GM23338 (cell line): Measurements from ENCODE around the gene DIAPH3. TPM values are rescaled to one million over a fixed set of nuclear protein-coding genes. Genes with fewer than 3 reads are reported as not detected.

Experiments
- ATAC-seq: fragments of 200-7000 bp; cut with Tn5 transposase; 3 replicates; pipeline ENCODE4 v1.9.1; 2020
- DNase-seq: peaks from one replicate; pipeline ENCODE4 v3.0.0-alpha.2; 2015; ENCODE audit warnings: low spot score
- H2AFZ ChIP-seq: fragments of 200-600 bp; sonication (generic); 2 replicates; pipeline ENCODE4 v1.8.0; 2016; ENCODE audit warnings: antibody characterized with exemption, mild to moderate bottlenecking, moderate library complexity
- H3F3A ChIP-seq: fragments of 200-600 bp; sonication (generic); replicated peaks from 2 replicates; pipeline ENCODE4 v1.8.0; 2017; ENCODE audit warnings: antibody characterized with exemption, mixed run types, low read depth
- H3K27ac ChIP-seq: fragments of 200-600 bp; sonication (generic); 2 replicates; pipeline ENCODE4 v1.6.1; 2016; ENCODE audit warnings: low read depth
- H3K27me3 ChIP-seq: fragments of 200-600 bp; sonication (generic); 2 replicates; pipeline ENCODE4 v1.8.0; 2016; ENCODE audit warnings: mild to moderate bottlenecking, mixed run types, moderate library complexity; ENCODE audit not compliant: insufficient read depth
- H3K36me3 ChIP-seq: fragments of 200-600 bp; sonication (generic); 2 replicates; pipeline ENCODE4 v1.8.0; 2016; ENCODE audit warnings: mild to moderate bottlenecking; ENCODE audit not compliant: insufficient read depth
- H3K4me1 ChIP-seq: fragments of 200-600 bp; sonication (generic); 2 replicates; pipeline ENCODE4 v1.8.0; 2016; ENCODE audit warnings: mild to moderate bottlenecking, moderate library complexity; ENCODE audit not compliant: insufficient read depth
- H3K4me2 ChIP-seq: fragments of 200-600 bp; sonication (generic); 2 replicates; pipeline ENCODE4 v1.7.1; 2017; ENCODE audit warnings: mixed run types
- H3K4me3 ChIP-seq: fragments of 200-600 bp; sonication (generic); 2 replicates; pipeline ENCODE4 v1.6.1; 2016; ENCODE audit warnings: mixed run types
- H3K79me2 ChIP-seq: fragments of 200-600 bp; sonication (generic); replicated peaks from 2 replicates; pipeline ENCODE4 v1.8.0; 2017; ENCODE audit warnings: mild to moderate bottlenecking; ENCODE audit not compliant: insufficient read depth
- H3K9me2 ChIP-seq: fragments of 200-600 bp; sonication (generic); 2 replicates; pipeline ENCODE4 v1.8.0; 2017; ENCODE audit not compliant: insufficient read depth
- H4K20me1 ChIP-seq: fragments of 200-600 bp; sonication (generic); replicated peaks from 2 replicates; pipeline ENCODE4 v1.8.0; 2017; ENCODE audit warnings: mild to moderate bottlenecking; ENCODE audit not compliant: insufficient read depth
- H3K27ac Mint-ChIP-seq: 2 replicates; pipeline ENCODE4 v1.8.0; 2020; ENCODE audit warnings: inconsistent platforms, mild to moderate bottlenecking, moderate library complexity, mixed read lengths
- H3K27me3 Mint-ChIP-seq: 3 replicates; pipeline ENCODE4 v1.8.0; 2022; ENCODE audit warnings: low read depth, mild to moderate bottlenecking, moderate library complexity, mixed read lengths, inconsistent platforms; ENCODE audit not compliant: insufficient read depth, poor library complexity
- H3K36me3 Mint-ChIP-seq: 3 replicates; pipeline ENCODE4 v1.8.0; 2021; ENCODE audit warnings: low read depth, mild to moderate bottlenecking, inconsistent platforms, moderate library complexity, mixed read lengths
- H3K4me1 Mint-ChIP-seq: 3 replicates; pipeline ENCODE4 v1.8.0; 2020; ENCODE audit warnings: mild to moderate bottlenecking, inconsistent platforms, mixed read lengths
- H3K4me3 Mint-ChIP-seq: 3 replicates; pipeline ENCODE4 v1.8.0; 2021; ENCODE audit warnings: moderate library complexity, mild to moderate bottlenecking, inconsistent platforms, mixed read lengths
- H3K9me3 Mint-ChIP-seq: 3 replicates; pipeline ENCODE4 v1.8.0; 2020; ENCODE audit warnings: moderate library complexity, mild to moderate bottlenecking, inconsistent platforms, mixed read lengths
- CREB1 ChIP-seq: fragments of 250-450 bp; sonication (Bioruptor Pico); IDR thresholded peaks from 2 replicates; pipeline ENCODE4 v1.5.0; 2020; ENCODE audit warnings: low read depth, mild to moderate bottlenecking, moderate library complexity
- ETS1 ChIP-seq: IDR thresholded peaks from 2 replicates; pipeline ENCODE4 v1.6.1; 2016; ENCODE audit warnings: antibody characterized with exemption
- EZH2 ChIP-seq: fragments of 200-600 bp; sonication (generic); IDR thresholded peaks from one replicate; pipeline ENCODE4 v1.8.0; 2017; ENCODE audit warnings: antibody characterized with exemption, mild to moderate bottlenecking, low read depth; ENCODE audit not compliant: unreplicated experiment
- EZH2phosphoT487 ChIP-seq: fragments of 200-600 bp; sonication (generic); IDR thresholded peaks from one replicate; pipeline ENCODE4 v1.8.1; 2018; ENCODE audit warnings: antibody characterized with exemption; ENCODE audit not compliant: unreplicated experiment
- JUNB ChIP-seq: IDR thresholded peaks from one replicate; pipeline ENCODE4 v1.6.1; 2016; ENCODE audit warnings: antibody characterized with exemption; ENCODE audit not compliant: unreplicated experiment
- NANOG ChIP-seq: IDR thresholded peaks from 2 replicates; pipeline ENCODE4 v1.6.1; 2016; ENCODE audit warnings: antibody characterized with exemption, borderline replicate concordance
- POLR2AphosphoS5 ChIP-seq: IDR thresholded peaks from 2 replicates; pipeline ENCODE4 v1.6.1; 2016; ENCODE audit warnings: antibody characterized with exemption, low read depth
- REST ChIP-seq: IDR thresholded peaks from one replicate; pipeline ENCODE4 v1.6.1; 2018; ENCODE audit warnings: antibody characterized with exemption; ENCODE audit not compliant: unreplicated experiment
- STAT1 ChIP-seq: IDR thresholded peaks from one replicate; pipeline ENCODE4 v1.6.1; 2016; ENCODE audit warnings: antibody characterized with exemption; ENCODE audit not compliant: unreplicated experiment
- ZNF114 ChIP-seq: fragments of 250-450 bp; sonication (Bioruptor Pico); IDR thresholded peaks from 2 replicates; pipeline ENCODE4 v1.5.0; 2020; ENCODE audit warnings: mild to moderate bottlenecking, moderate library complexity
- ZNF331 ChIP-seq: fragments of 250-450 bp; sonication (Bioruptor Pico); IDR thresholded peaks from 2 replicates; pipeline ENCODE4 v1.5.0; 2020; ENCODE audit warnings: low read depth, mild to moderate bottlenecking, moderate library complexity
- polyA plus RNA-seq: library from polyadenylated mRNA; unstranded; fragments of >200 nt; fragmentation: Nextera tagmentation; extraction: Ambion mirVana; gene quantifications from 2 replicates; pipeline ENCODE4 v1.2.1, GENCODE V29; 2016
- total RNA-seq: library from RNA; depleted of rRNA; stranded (reverse); fragments of >200 nt; shearing (Covaris generic); gene quantifications from 2 replicates; pipeline ENCODE4 v1.2.3, GENCODE V29; 2014
- TF ChIP-seq, protein P1 (sequence below), 2 experiments: fragments of 200-600 bp in 1 of 2; sonication (generic) in 1 of 2; conservative IDR thresholded peaks; 2 replicates each; pipeline versions ENCODE4 v1.5.1 to v1.6.1; 2016 to 2017; ENCODE audit warnings: antibody characterized with exemption in 2 of 2, low read depth in 2 of 2, mild to moderate bottlenecking in 2 of 2, moderate library complexity in 1 of 2

The DIAPH3 gene
- total and polyA plus RNA-seq, 2 experiments from 2014 or later, result 23.4 to 30.2 TPM

- ATAC-seq, result no peak
- H3K36me3 ChIP-seq, result no peaks in the 10 kb centered on the region
- H3K9me3 Mint-ChIP-seq, result no peaks in the 10 kb centered on the region
- H3K9me2 ChIP-seq, result 0 out of 2 replicates have a peak, but pooled peaks cover 5% of the 10 kb centered on the region
- DNase-seq, result no peak
- no peaks in the 10 kb centered on the region for H4K20me1 ChIP-seq
- no peak for TF ChIP-seq REST
- TF ChIP-seq JUNB, result no peak
- TF ChIP-seq POLR2AphosphoS5, result no peak
- TF ChIP-seq, protein P1, sequence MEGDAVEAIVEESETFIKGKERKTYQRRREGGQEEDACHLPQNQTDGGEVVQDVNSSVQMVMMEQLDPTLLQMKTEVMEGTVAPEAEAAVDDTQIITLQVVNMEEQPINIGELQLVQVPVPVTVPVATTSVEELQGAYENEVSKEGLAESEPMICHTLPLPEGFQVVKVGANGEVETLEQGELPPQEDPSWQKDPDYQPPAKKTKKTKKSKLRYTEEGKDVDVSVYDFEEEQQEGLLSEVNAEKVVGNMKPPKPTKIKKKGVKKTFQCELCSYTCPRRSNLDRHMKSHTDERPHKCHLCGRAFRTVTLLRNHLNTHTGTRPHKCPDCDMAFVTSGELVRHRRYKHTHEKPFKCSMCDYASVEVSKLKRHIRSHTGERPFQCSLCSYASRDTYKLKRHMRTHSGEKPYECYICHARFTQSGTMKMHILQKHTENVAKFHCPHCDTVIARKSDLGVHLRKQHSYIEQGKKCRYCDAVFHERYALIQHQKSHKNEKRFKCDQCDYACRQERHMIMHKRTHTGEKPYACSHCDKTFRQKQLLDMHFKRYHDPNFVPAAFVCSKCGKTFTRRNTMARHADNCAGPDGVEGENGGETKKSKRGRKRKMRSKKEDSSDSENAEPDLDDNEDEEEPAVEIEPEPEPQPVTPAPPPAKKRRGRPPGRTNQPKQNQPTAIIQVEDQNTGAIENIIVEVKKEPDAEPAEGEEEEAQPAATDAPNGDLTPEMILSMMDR (conservative IDR thresholded peaks at IDR 0.05; ENCODE audit: low read depth in 2 of 2), result no peak
- TF ChIP-seq CREB1, result no peak
- TF ChIP-seq ZNF331 (CRISPR knock-in tag), result no peak
- no peaks in the 10 kb centered on the region for H3K79me2 ChIP-seq
- no peaks in the 10 kb centered on the region for H3K36me3 Mint-ChIP-seq
- H3K4me3 Mint-ChIP-seq, result no peak overlapping the region
- no peaks in the 10 kb centered on the region for H3F3A ChIP-seq
- H2AFZ ChIP-seq, result 0 out of 2 replicates have a peak overlapping the region, but pooled peaks have one; percentile 2
- H3K27ac Mint-ChIP-seq, result no peak overlapping the region
- H3K27me3 ChIP-seq, result no peaks in the 10 kb centered on the region
- peaks cover 5% of the 10 kb centered on the region; the same call in 2 of the 3 replicates for H3K4me1 Mint-ChIP-seq
- no peaks in the 10 kb centered on the region for H3K27me3 Mint-ChIP-seq
- H3K4me1 ChIP-seq, result peaks cover 16% of the 10 kb centered on the region
- no peak overlapping the region for H3K4me3 ChIP-seq
- H3K4me2 ChIP-seq, result no peak overlapping the region
- H3K27ac ChIP-seq, result no peak overlapping the region
Measured at GRCh38 chr13:59635589-59635988, 528.1 kb downstream of the DIAPH3 start.

- Mint-ChIP-seq H3K27me3 (no peaks in the 10 kb centered on the region), H3K4me3 (no peak overlapping the region), H3K36me3 (no peaks in the 10 kb centered on the region), H3K9me3 (no peaks in the 10 kb centered on the region), H3K27ac (no peak overlapping the region), H3K4me1 (peaks cover 5% of the 10 kb centered on the region; the same call in 2 of the 3 replicates)
- Histone ChIP-seq H3F3A (no peaks in the 10 kb centered on the region), H3K4me3 (no peak overlapping the region), H3K79me2 (no peaks in the 10 kb centered on the region), H3K4me1 (peaks cover 16% of the 10 kb centered on the region), H3K4me2 (no peak overlapping the region), H3K36me3 (no peaks in the 10 kb centered on the region), H3K27ac (no peak overlapping the region), H2AFZ (peak overlapping the region; percentile 85), H3K27me3 (no peaks in the 10 kb centered on the region), H3K9me2 (0 out of 2 replicates have a peak, but pooled peaks cover 5% of the 10 kb centered on the region), H4K20me1 (no peaks in the 10 kb centered on the region)
- ATAC-seq, result no peak
- DNase-seq, result no peak
- TF ChIP-seq JUNB (no peak), ETS1 (no peak), ZNF331 (CRISPR knock-in tag) (no peak), EZH2 (no peak), EZH2phosphoT487 (no peak), NANOG (no peak), STAT1 (no peak), POLR2AphosphoS5 (no peak), ZNF114 (CRISPR knock-in tag) (no peak), REST (no peak)
- TF ChIP-seq, protein P1 (conservative IDR thresholded peaks at IDR 0.05; ENCODE audit: low read depth in 2 of 2), result no peak
Measured at GRCh38 chr13:59633290-59633689, 530.4 kb downstream of the DIAPH3 start.
